K562 treated with DMSO at 1 percent for 48 hours (cell line): ENCODE data around the gene C1QA. TPM values are rescaled to one million over a fixed set of nuclear protein-coding genes. Genes with fewer than 3 reads are reported as not detected.

Experiments used
- total RNA-seq: library from RNA; unstranded; fragments of 300-600 nt; gene quantifications from 2 replicates; pipeline ENCODE4 v1.2.3, GENCODE V29; 2022; ENCODE audit warnings: low replicate concordance; ENCODE audit errors: extremely low read depth

Gene C1QA
- total RNA-seq = not detected in 2 replicates

GRCh38 chr1:22636353-22636752 lies at the start of gene C1QA:
Gene C1QA, plus strand, starts transcription at chr1:22636628. Its CDS starts 989 bp downstream, at chr1:22637617.

GRCh38 chr1:22643381-22643780 lies 7.0 kb downstream of the C1QA start, which contains the start of gene C1QC:
Gene C1QC, plus strand, starts transcription at chr1:22643633. Its CDS starts 391 bp downstream, at chr1:22644024.

DNA sequence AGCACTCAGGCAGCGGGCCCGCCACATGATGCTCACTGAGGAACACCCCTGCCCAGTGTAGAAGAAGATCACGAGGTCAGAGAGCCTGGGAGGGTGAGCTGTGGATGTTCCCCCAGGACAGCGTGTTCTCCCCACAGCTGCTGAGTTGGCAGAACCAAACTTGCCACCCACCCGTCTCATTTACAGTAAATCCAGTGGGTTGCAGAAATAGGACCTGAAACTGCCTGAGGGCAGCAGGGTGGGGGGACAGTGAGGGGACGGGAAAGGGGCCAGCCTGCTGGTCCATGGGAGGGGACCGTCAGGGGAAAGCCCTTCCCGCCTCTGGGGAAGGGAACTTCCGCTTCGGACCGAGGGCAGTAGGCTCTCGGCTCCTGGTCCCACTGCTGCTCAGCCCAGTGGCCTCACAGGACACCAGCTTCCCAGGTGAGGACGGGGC lies 16.5 kb downstream of the C1QA start, which contains the start of gene C1QB:
Gene C1QB (plus strand): TSS at position 356 of the 436 bp plus-strand sequence. CDS start 6,227 bp downstream, outside the sequence.

Other genes starting within 250 kb of the C1QA start
- gene ZBTB40, start 184.8 kb upstream of the C1QA start, total RNA-seq = not detected in 2 replicates
- gene EPHA8, start 73.1 kb upstream of the C1QA start, total RNA-seq = not detected in 2 replicates
- not detected in 2 replicates for gene C1QC, start 7.0 kb downstream of the C1QA start, total RNA-seq
- gene C1QB, start 16.6 kb downstream of the C1QA start, total RNA-seq = not detected in 2 replicates
- not detected in 2 replicates for gene EPHB2, start 74.2 kb downstream of the C1QA start, total RNA-seq